Thyroid gland (tissue), 4 donors: ENCODE data around the gene CNDP2. TPM values are rescaled to one million over a fixed set of nuclear protein-coding genes. Genes with fewer than 3 reads are reported as not detected.
A peak's percentile ranks its signal among the peaks of the same experiment; 100 is the strongest.

Experiments
- DNase-seq, 2 donors: peaks; one replicate each; pipeline ENCODE4 v3.0.0-alpha.2; 2019
- H3K27ac ChIP-seq, 3 donors: fragments of 200-600 bp; sonication (generic); 1 replicate in 2 of 3; 2 replicates in 1 of 3; pipeline ENCODE4 v1.5.1; 2016 to 2019; ENCODE audit warnings: mild to moderate bottlenecking in 1 of 3, moderate library complexity in 1 of 3
- H3K27me3 ChIP-seq: fragments of 200-600 bp; sonication (generic); one replicate; pipeline ENCODE4 v1.5.1; 2019
- H3K36me3 ChIP-seq, 2 donors: fragments of 200-600 bp; sonication (generic); one replicate each; pipeline ENCODE4 v1.5.1; 2016 to 2019
- H3K4me1 ChIP-seq, 2 donors: fragments of 200-600 bp; sonication (generic); one replicate each; pipeline ENCODE4 v1.5.1; 2017 to 2019
- H3K4me3 ChIP-seq, 3 donors: fragments of 200-600 bp; sonication (generic); replicated peaks in 1 of 3; 1 replicate in 2 of 3; 2 replicates in 1 of 3; pipeline ENCODE4 v1.5.1; 2016; ENCODE audit warnings: mild to moderate bottlenecking in 1 of 3
- H3K9me3 ChIP-seq: fragments of 200-600 bp; sonication (generic); one replicate; pipeline ENCODE4 v1.5.1; 2017
- POLR2A ChIP-seq, 2 donors: fragments of 450-650 bp; IDR thresholded peaks; one replicate each; pipeline ENCODE4 v1.6.1; 2017; ENCODE audit warnings: antibody characterized with exemption in 2 of 2, mild to moderate bottlenecking in 2 of 2, moderate library complexity in 1 of 2
- WGBS, 2 donors: methylation state at CpG; one replicate each; pipeline ENCODE4 v1.1.5; 2017; 5-methylcytosine and 5-hydroxymethylcytosine counted together
- intact Hi-C: fragments of 100-400 bp; cut with DNase I; formaldehyde crosslinking; loops from one replicate; pipeline ENCODE4 v1.15.1; 2023
- total RNA-seq, 4 donors: library from RNA; depleted of rRNA; stranded (reverse); fragments of >200 nt; gene quantifications; one replicate each; pipeline ENCODE4 v1.2.3, GENCODE V29; 2016
- TF ChIP-seq, protein P1 (sequence below), 6 experiments: fragments of 200-600 bp in 3 of 6; fragments of 450-650 bp in 3 of 6; sonication (generic) in 3 of 6; IDR thresholded peaks; one replicate each; pipeline ENCODE4 v1.5.1; 2016 to 2019; ENCODE audit warnings: antibody characterized with exemption in 6 of 6, mild to moderate bottlenecking in 2 of 6, inconsistent platforms in 1 of 6, moderate library complexity in 1 of 6

Gene CNDP2
- total RNA-seq, 4 donors from 2014 or later, result 249 to 437 (median 301) TPM

DNA sequence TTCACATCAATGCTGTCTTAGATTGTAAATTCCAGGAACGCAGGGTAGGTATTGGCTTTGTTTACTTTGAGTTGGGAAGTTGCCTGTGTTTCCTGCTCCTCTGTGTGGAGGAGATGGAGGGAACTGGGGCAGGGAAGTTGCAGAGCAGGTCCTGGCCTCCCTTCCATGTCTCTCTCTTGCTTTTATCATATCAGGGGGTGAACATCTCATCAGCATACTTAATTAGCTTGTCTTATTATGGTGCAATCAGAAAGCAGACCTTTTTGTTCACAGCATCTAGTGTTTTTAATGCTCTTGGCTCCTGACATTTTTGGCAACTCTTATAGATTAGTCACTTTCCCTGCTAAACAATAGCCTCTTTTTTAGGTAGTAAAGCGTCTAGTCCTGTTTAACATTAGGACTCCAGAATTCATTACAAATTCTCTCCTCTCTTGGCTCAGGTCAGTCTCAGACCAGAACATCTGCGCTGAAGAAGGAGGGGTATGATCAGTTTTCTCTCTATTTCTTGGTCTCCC is 27.6 kb upstream of the CNDP2 start:
- intact Hi-C loops, result no loop called here
- Histone ChIP-seq H3K4me1 (no peaks in the 10 kb centered on the region), H3K9me3 (no peaks in the 10 kb centered on the region), H3K27me3 (no peaks in the 10 kb centered on the region), H3K27ac (no peak overlapping the region), H3K4me3 (no peak overlapping the region), H3K36me3 (no peaks in the 10 kb centered on the region)
- TF ChIP-seq POLR2A (IDR thresholded peaks at IDR 0.05), result no peak
- TF ChIP-seq, protein P1, sequence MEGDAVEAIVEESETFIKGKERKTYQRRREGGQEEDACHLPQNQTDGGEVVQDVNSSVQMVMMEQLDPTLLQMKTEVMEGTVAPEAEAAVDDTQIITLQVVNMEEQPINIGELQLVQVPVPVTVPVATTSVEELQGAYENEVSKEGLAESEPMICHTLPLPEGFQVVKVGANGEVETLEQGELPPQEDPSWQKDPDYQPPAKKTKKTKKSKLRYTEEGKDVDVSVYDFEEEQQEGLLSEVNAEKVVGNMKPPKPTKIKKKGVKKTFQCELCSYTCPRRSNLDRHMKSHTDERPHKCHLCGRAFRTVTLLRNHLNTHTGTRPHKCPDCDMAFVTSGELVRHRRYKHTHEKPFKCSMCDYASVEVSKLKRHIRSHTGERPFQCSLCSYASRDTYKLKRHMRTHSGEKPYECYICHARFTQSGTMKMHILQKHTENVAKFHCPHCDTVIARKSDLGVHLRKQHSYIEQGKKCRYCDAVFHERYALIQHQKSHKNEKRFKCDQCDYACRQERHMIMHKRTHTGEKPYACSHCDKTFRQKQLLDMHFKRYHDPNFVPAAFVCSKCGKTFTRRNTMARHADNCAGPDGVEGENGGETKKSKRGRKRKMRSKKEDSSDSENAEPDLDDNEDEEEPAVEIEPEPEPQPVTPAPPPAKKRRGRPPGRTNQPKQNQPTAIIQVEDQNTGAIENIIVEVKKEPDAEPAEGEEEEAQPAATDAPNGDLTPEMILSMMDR (IDR thresholded peaks at IDR 0.05), result no peak
- WGBS, 2 donors, result 47 to 63% methylated on average over 3 of the region's 3 CpGs
- DNase-seq, result no peak

GRCh38 chr18:74472312-74472711 is 23.9 kb upstream of the CNDP2 start:
- Histone ChIP-seq H3K27me3 (no peaks in the 10 kb centered on the region), H3K9me3 (no peaks in the 10 kb centered on the region), H3K36me3 (no peaks in the 10 kb centered on the region), H3K4me3 (no peak overlapping the region), H3K27ac (no peak overlapping the region), H3K4me1 (no peaks in the 10 kb centered on the region)
- TF ChIP-seq, protein P1 (IDR thresholded peaks at IDR 0.05), result no peak
- TF ChIP-seq POLR2A (IDR thresholded peaks at IDR 0.05), result no peak
- no peak for DNase-seq
- intact Hi-C loops, result no loop called here
- 59 to 63% methylated on average over 2 of the region's 2 CpGs for WGBS, 2 donors

GRCh38 chr18:74473976-74474640 is 22.1 kb upstream of the CNDP2 start:
- no peaks in the 10 kb centered on the region for H3K27me3 ChIP-seq
- no peak for DNase-seq
- intact Hi-C loops, result no loop called here
- H3K9me3 ChIP-seq, result no peaks in the 10 kb centered on the region
- no peak overlapping the region for H3K4me3 ChIP-seq
- no peaks in the 10 kb centered on the region for H3K4me1 ChIP-seq
- no peak overlapping the region for H3K27ac ChIP-seq
- TF ChIP-seq POLR2A (IDR thresholded peaks at IDR 0.05), result no peak
- TF ChIP-seq, protein P1 (IDR thresholded peaks at IDR 0.05), result no peak
- H3K36me3 ChIP-seq, result no peaks in the 10 kb centered on the region
- 93% methylated on average over 3 of the region's 3 CpGs for WGBS, 2 donors

DNA sequence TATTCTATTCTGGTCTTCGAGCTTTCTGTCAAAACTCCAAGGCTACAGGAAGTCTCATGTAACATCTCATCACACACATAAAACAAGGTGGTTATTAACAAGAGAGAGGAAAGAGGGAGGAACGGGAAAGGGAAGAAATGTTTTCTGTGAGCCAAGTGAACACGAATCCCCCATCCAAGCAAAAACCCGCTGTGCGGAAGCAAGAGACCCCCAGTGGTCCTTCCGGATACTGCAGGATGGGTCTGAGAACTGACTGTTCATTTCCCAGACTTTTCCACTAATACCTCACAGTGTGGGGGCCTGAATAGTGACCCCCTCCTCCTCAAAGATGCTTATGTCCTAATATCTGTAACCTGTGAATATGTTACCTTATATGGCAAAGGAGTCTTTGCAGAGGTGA is 20.0 kb upstream of the CNDP2 start:
- no peaks in the 10 kb centered on the region for H3K4me1 ChIP-seq
- H3K27me3 ChIP-seq, result no peaks in the 10 kb centered on the region
- H3K36me3 ChIP-seq, result no peaks in the 10 kb centered on the region
- no peaks in the 10 kb centered on the region for H3K9me3 ChIP-seq
- no peak overlapping the region for H3K4me3 ChIP-seq
- intact Hi-C loops, result no loop called here
- peak in 1 of 2 donors; percentile 18 for DNase-seq
- WGBS, 2 donors, result 17 to 28% methylated on average over 6 of the region's 6 CpGs
- no peak overlapping the region for H3K27ac ChIP-seq
- TF ChIP-seq, protein P1 (IDR thresholded peaks at IDR 0.05), result peak in 3 of 6 experiments; percentile 32 to 49 (median 48)
- no peak for TF ChIP-seq POLR2A (IDR thresholded peaks at IDR 0.05)

- intact Hi-C loops, result no loop called here
- WGBS, 2 donors, result 85 to 86% methylated on average over 8 of the region's 8 CpGs
- TF ChIP-seq POLR2A (IDR thresholded peaks at IDR 0.05), result no peak
- TF ChIP-seq, protein P1 (IDR thresholded peaks at IDR 0.05), result no peak
- no peaks in the 10 kb centered on the region for H3K4me1 ChIP-seq
- H3K27ac ChIP-seq, result no peak overlapping the region
- H3K27me3 ChIP-seq, result no peaks in the 10 kb centered on the region
- no peaks in the 10 kb centered on the region for H3K36me3 ChIP-seq
- H3K4me3 ChIP-seq, result no peak overlapping the region
- DNase-seq, result no peak
- no peaks in the 10 kb centered on the region for H3K9me3 ChIP-seq
These were observed 18.4 kb upstream of the CNDP2 start for GRCh38 chr18:74477771-74478170.
